ENCODE data around the gene FAM3B. TPM values are rescaled to one million over a fixed set of nuclear protein-coding genes. Genes with fewer than 3 reads are reported as not detected.

FAM3B gene
- total RNA-seq, 4 donors from 2014 or later, result 2.4 to 5.7 TPM; not detected in 2

GRCh38 chr21:41333752-41334151, 17.2 kb downstream of the FAM3B start:
- TF ChIP-seq POLR2AphosphoS5 (IDR thresholded peaks at IDR 0.05) (no peak), CTCF (IDR thresholded peaks at IDR 0.05) (no peak), EP300 (IDR thresholded peaks at IDR 0.05; ENCODE audit: low read depth) (no peak), POLR2A (IDR thresholded peaks at IDR 0.05) (no peak)
- no peak overlapping the region for H3K27ac ChIP-seq
- no peaks in the 10 kb centered on the region for H3K36me3 ChIP-seq
- intact Hi-C loops (cut with DNase I; ENCODE audit: low total_unique reads) (no loop called here), in situ Hi-C loops (cut with MboI; ENCODE audit: low pct_ligation_motif_present in 1 of 4, low pct_unique_long_range_greater_than_20kb in 1 of 4, low sequenced_read_pairs in 3 of 4) (no loop called here)
- no peak for DNase-seq
- no peaks in the 10 kb centered on the region for H3K4me1 ChIP-seq
- H3K9me3 ChIP-seq, result peaks cover 3 to 9% of the 10 kb centered on the region in 2 donors
- WGBS, 2 donors (ENCODE audit: low coverage in 1 of 2), result 100% methylated on average over 1 of the region's 1 CpG
- H3K27me3 ChIP-seq, result no peaks in the 10 kb centered on the region
- no peak overlapping the region for H3K4me3 ChIP-seq

DNA sequence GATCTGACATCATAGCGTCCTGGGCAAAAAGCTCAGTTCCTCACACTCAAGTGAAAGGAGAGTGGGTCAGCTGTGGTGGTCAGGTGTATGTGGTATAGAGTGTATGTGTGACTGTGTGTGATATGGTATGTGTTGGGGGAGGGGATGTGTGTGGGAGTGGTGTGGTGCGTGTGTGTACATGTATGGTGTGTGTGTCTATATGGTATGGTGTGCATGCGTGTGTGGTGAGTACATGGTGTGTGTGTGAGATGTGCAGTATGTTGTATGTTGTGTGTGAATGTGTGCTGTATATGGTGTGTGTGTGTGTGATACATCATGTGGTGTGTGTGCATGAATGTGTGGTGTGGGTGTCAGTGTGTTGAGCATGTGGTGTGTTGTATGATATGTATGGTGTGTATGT, 20.9 kb downstream of the FAM3B start:
- Histone ChIP-seq H3K27ac (no peak overlapping the region), H3K9me3 (peaks cover 3 to 9% of the 10 kb centered on the region in 2 donors), H3K36me3 (no peaks in the 10 kb centered on the region), H3K27me3 (no peaks in the 10 kb centered on the region), H3K4me3 (no peak overlapping the region), H3K4me1 (no peaks in the 10 kb centered on the region)
- intact Hi-C loops (cut with DNase I; ENCODE audit: low total_unique reads), result no loop called here
- no peak for DNase-seq
- TF ChIP-seq CTCF (IDR thresholded peaks at IDR 0.05) (no peak), EP300 (IDR thresholded peaks at IDR 0.05; ENCODE audit: low read depth) (no peak), POLR2A (IDR thresholded peaks at IDR 0.05) (no peak), POLR2AphosphoS5 (IDR thresholded peaks at IDR 0.05) (no peak)
- in situ Hi-C loops (cut with MboI; ENCODE audit: low pct_ligation_motif_present in 1 of 4, low pct_unique_long_range_greater_than_20kb in 1 of 4, low sequenced_read_pairs in 3 of 4), result no loop called here
- WGBS, 2 donors (ENCODE audit: low coverage in 1 of 2), result 95 to 100% methylated on average over 3 of the region's 3 CpGs

DNA sequence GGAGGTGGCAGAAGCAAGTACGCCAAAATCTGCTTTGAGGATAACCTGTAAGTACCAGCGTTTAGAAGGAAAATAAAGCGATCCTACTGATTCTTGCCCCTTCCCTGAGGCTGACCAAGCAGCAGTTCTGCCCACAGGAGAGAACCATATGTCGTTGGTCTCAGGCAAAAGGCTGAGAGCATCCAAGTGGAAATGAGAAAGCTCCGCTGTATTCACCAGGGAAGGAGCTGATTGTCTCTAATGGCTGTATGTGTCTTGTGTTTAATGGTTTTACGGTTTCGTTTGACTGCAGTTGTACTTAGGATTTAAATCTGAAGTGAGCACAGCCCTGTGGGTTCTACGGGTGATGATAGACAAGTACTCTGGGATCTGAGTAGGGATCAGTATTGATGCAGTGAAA, 21.9 kb downstream of the FAM3B start:
- H3K9me3 ChIP-seq, result peaks cover 3 to 9% of the 10 kb centered on the region in 2 donors
- no peak for TF ChIP-seq POLR2A (IDR thresholded peaks at IDR 0.05)
- TF ChIP-seq CTCF (IDR thresholded peaks at IDR 0.05), result no peak
- no peak for TF ChIP-seq POLR2AphosphoS5 (IDR thresholded peaks at IDR 0.05)
- H3K27me3 ChIP-seq, result peaks cover 3% of the 10 kb centered on the region
- no peaks in the 10 kb centered on the region for H3K36me3 ChIP-seq
- 70 to 80% methylated on average over 3 to 8 of the region's 8 CpGs for WGBS, 2 donors (ENCODE audit: low coverage in 1 of 2)
- in situ Hi-C loops (cut with MboI; ENCODE audit: low pct_ligation_motif_present in 1 of 4, low pct_unique_long_range_greater_than_20kb in 1 of 4, low sequenced_read_pairs in 3 of 4) (no loop called here), intact Hi-C loops (cut with DNase I; ENCODE audit: low total_unique reads) (no loop called here)
- no peaks in the 10 kb centered on the region for H3K4me1 ChIP-seq
- no peak for DNase-seq
- no peak overlapping the region for H3K4me3 ChIP-seq
- no peak overlapping the region for H3K27ac ChIP-seq

GRCh38 chr21:41342035-41342434, 25.4 kb downstream of the FAM3B start:
- in situ Hi-C loops (cut with MboI; ENCODE audit: low pct_ligation_motif_present in 1 of 4, low pct_unique_long_range_greater_than_20kb in 1 of 4, low sequenced_read_pairs in 3 of 4) (no loop called here), intact Hi-C loops (cut with DNase I; ENCODE audit: low total_unique reads) (no loop called here)
- no peak overlapping the region for H3K4me3 ChIP-seq
- no peaks in the 10 kb centered on the region for H3K36me3 ChIP-seq
- H3K27me3 ChIP-seq, result peaks cover 3% of the 10 kb centered on the region
- TF ChIP-seq EP300 (IDR thresholded peaks at IDR 0.05; ENCODE audit: low read depth), result no peak
- TF ChIP-seq POLR2A (IDR thresholded peaks at IDR 0.05), result no peak
- no peak for TF ChIP-seq POLR2AphosphoS5 (IDR thresholded peaks at IDR 0.05)
- no peak for TF ChIP-seq CTCF (IDR thresholded peaks at IDR 0.05)
- no peaks in the 10 kb centered on the region for H3K9me3 ChIP-seq
- WGBS, 2 donors (ENCODE audit: low coverage in 1 of 2), result 93 to 96% methylated on average over 4 of the region's 4 CpGs
- H3K27ac ChIP-seq, result no peak overlapping the region
- no peak for DNase-seq
- H3K4me1 ChIP-seq, result no peaks in the 10 kb centered on the region

Measured in transverse colon (tissue), 4 donors.